H9 (cell line): ENCODE results near the gene CRY2. TPM values are rescaled to one million over a fixed set of nuclear protein-coding genes. Genes with fewer than 3 reads are reported as not detected.

ENCODE experiments used
- DNase-seq: peaks from one replicate; pipeline ENCODE4 v3.0.0-alpha.2; 2017
- H2AFZ ChIP-seq: one replicate; pipeline ENCODE4 v1.6.1; 2013; ENCODE audit warnings: mild to moderate bottlenecking, low read length, control low read depth, moderate library complexity
- H2AK5ac ChIP-seq: 2 replicates; pipeline ENCODE4 v1.6.1; 2013; ENCODE audit warnings: low read length, control low read depth, mixed read lengths; ENCODE audit not compliant: insufficient read length
- H2BK120ac ChIP-seq: one replicate; pipeline ENCODE4 v1.6.1; 2013; ENCODE audit warnings: low read depth, mild to moderate bottlenecking, low read length, control low read depth, inconsistent platforms; ENCODE audit not compliant: poor library complexity, severe bottlenecking
- H2BK12ac ChIP-seq: 2 replicates; pipeline ENCODE4 v1.6.1; 2013; ENCODE audit warnings: low read length, control low read depth, mixed read lengths, low read depth; ENCODE audit not compliant: insufficient read length
- H2BK15ac ChIP-seq: 2 replicates; pipeline ENCODE4 v1.6.1; 2013; ENCODE audit warnings: low read depth, low read length, control low read depth
- H2BK20ac ChIP-seq: one replicate; pipeline ENCODE4 v1.6.1; 2013; ENCODE audit warnings: low read depth, mild to moderate bottlenecking, low read length, control low read depth, inconsistent platforms; ENCODE audit not compliant: poor library complexity, severe bottlenecking
- H2BK5ac ChIP-seq: 2 replicates; pipeline ENCODE4 v1.6.1; 2013; ENCODE audit warnings: low read length, control low read depth, mixed read lengths; ENCODE audit not compliant: insufficient read length
- H3K14ac ChIP-seq: 2 replicates; pipeline ENCODE4 v1.6.1; 2013; ENCODE audit warnings: low read length, control low read depth; ENCODE audit not compliant: insufficient read depth
- H3K18ac ChIP-seq: 2 replicates; pipeline ENCODE4 v1.6.1; 2013; ENCODE audit warnings: low read depth, mild to moderate bottlenecking, mixed read lengths, low read length, control low read depth; ENCODE audit not compliant: insufficient read length
- H3K23ac ChIP-seq: 2 replicates; pipeline ENCODE4 v1.6.1; 2013; ENCODE audit warnings: low read length, control low read depth, mixed read lengths, low read depth; ENCODE audit not compliant: insufficient read length
- H3K23me2 ChIP-seq: 2 replicates; pipeline ENCODE4 v1.6.1; 2013; ENCODE audit warnings: low read depth, mild to moderate bottlenecking, mixed read lengths, low read length, control low read depth; ENCODE audit not compliant: insufficient read length, poor library complexity, severe bottlenecking
- H3K27ac ChIP-seq: 2 replicates; pipeline ENCODE4 v1.5.1; 2013; ENCODE audit warnings: low read length, control low read depth, mixed read lengths, low read depth; ENCODE audit not compliant: insufficient read length
- H3K27me3 ChIP-seq: 2 replicates; pipeline ENCODE4 v1.6.1; 2013; ENCODE audit warnings: low read length, control low read depth, inconsistent platforms; ENCODE audit not compliant: insufficient read depth
- H3K4ac ChIP-seq: 2 replicates; pipeline ENCODE4 v1.6.1; 2013; ENCODE audit warnings: low read depth, mild to moderate bottlenecking, control low read depth, inconsistent platforms, low read length, moderate library complexity
- H3K4me1 ChIP-seq: 2 replicates; pipeline ENCODE4 v1.6.1; 2013; ENCODE audit warnings: low read length, control low read depth, inconsistent platforms; ENCODE audit not compliant: insufficient read depth
- H3K4me2 ChIP-seq: 2 replicates; pipeline ENCODE4 v1.6.1; 2013; ENCODE audit warnings: low read length, control low read depth, mixed read lengths; ENCODE audit not compliant: insufficient read length, insufficient read depth
- H3K56ac ChIP-seq: 2 replicates; pipeline ENCODE4 v1.6.1; 2013; ENCODE audit warnings: low read depth, mild to moderate bottlenecking, mixed read lengths, low read length, control low read depth; ENCODE audit not compliant: insufficient read length
- H3K79me1 ChIP-seq: 2 replicates; pipeline ENCODE4 v1.6.1; 2013; ENCODE audit warnings: low read depth, mild to moderate bottlenecking, moderate library complexity, low read length, control low read depth, inconsistent platforms; ENCODE audit not compliant: insufficient read depth, poor library complexity, severe bottlenecking
- H3K79me2 ChIP-seq: 2 replicates; pipeline ENCODE4 v1.6.1; 2013; ENCODE audit warnings: low read length, control low read depth, inconsistent platforms; ENCODE audit not compliant: insufficient read depth
- H3K9ac ChIP-seq: 2 replicates; pipeline ENCODE4 v1.6.1; 2013; ENCODE audit warnings: low read length, control low read depth, mixed read lengths; ENCODE audit not compliant: insufficient read length; ENCODE audit errors: extremely low read depth
- H3K9me3 ChIP-seq: one replicate; pipeline ENCODE4 v1.6.1; 2013; ENCODE audit warnings: low read depth, low read length, inconsistent platforms; ENCODE audit not compliant: control insufficient read depth
- H3T11ph ChIP-seq: one replicate; pipeline ENCODE4 v1.6.1; 2013; ENCODE audit warnings: mild to moderate bottlenecking, low read length, control low read depth, inconsistent platforms
- H4K20me1 ChIP-seq: one replicate; pipeline ENCODE4 v1.6.1; 2013; ENCODE audit not compliant: control insufficient read depth, insufficient read length, insufficient read depth
- H4K5ac ChIP-seq: 2 replicates; pipeline ENCODE4 v1.6.1; 2013; ENCODE audit warnings: low read depth, mild to moderate bottlenecking, mixed read lengths, low read length, control low read depth; ENCODE audit not compliant: insufficient read length
- H4K8ac ChIP-seq: replicated peaks from 2 replicates; pipeline ENCODE4 v1.6.1; 2013; ENCODE audit warnings: low read length, control low read depth, mixed read lengths, low read depth; ENCODE audit not compliant: insufficient read length
- H4K91ac ChIP-seq: 2 replicates; pipeline ENCODE4 v1.6.1; 2013; ENCODE audit warnings: low read depth, mild to moderate bottlenecking, moderate library complexity, mixed read lengths, low read length, control low read depth; ENCODE audit not compliant: insufficient read length
- H3K27ac Mint-ChIP-seq, 3 experiments: 2 replicates in 2 of 3; 3 replicates in 1 of 3; pipeline ENCODE4 v1.8.0; 2020 to 2021; ENCODE audit warnings: mixed read lengths in 3 of 3, mild to moderate bottlenecking in 1 of 3, moderate library complexity in 1 of 3
- H3K27me3 Mint-ChIP-seq: 2 replicates; pipeline ENCODE4 v1.8.0; 2021; ENCODE audit warnings: low read depth, mild to moderate bottlenecking, moderate library complexity, mixed read lengths
- H3K36me3 Mint-ChIP-seq, 3 experiments: 2 replicates in 2 of 3; 3 replicates in 1 of 3; pipeline ENCODE4 v1.8.0; 2020 to 2021; ENCODE audit warnings: low read depth in 3 of 3, mixed read lengths in 3 of 3; ENCODE audit not compliant: insufficient read depth in 1 of 3
- H3K4me1 Mint-ChIP-seq, 2 experiments: 2 replicates each; pipeline ENCODE4 v1.8.0; 2020; ENCODE audit warnings: mixed read lengths in 2 of 2
- H3K4me3 Mint-ChIP-seq, 2 experiments: 2 replicates in 1 of 2; 3 replicates in 1 of 2; pipeline ENCODE4 v1.8.0; 2020 to 2021; ENCODE audit warnings: mild to moderate bottlenecking in 2 of 2, mixed read lengths in 2 of 2, moderate library complexity in 1 of 2
- H3K9me3 Mint-ChIP-seq, 2 experiments: 2 replicates in 1 of 2; 3 replicates in 1 of 2; pipeline ENCODE4 v1.8.0; 2020; ENCODE audit warnings: mild to moderate bottlenecking in 2 of 2, mixed read lengths in 2 of 2, moderate library complexity in 1 of 2
- WGBS: extraction: QIAGEN DNeasy Blood & Tissue Kit; methylation state at CpG from one replicate; pipeline ENCODE4 v1.1.7; 2013; ENCODE audit warnings: missing lambda C conversion rate, low lambda C conversion rate, mixed read lengths; ENCODE audit not compliant: insufficient read length; ENCODE audit errors: extremely low coverage; 5-methylcytosine and 5-hydroxymethylcytosine counted together
- total RNA-seq: library from RNA; stranded (reverse); gene quantifications from 2 replicates; pipeline ENCODE4 v1.2.1, GENCODE V29; 2021
- TF ChIP-seq, protein P1 (sequence below): fragments of 200-600 bp; sonication (generic); conservative IDR thresholded peaks from 3 replicates; pipeline ENCODE4 v1.8.0; 2021; ENCODE audit warnings: antibody characterized with exemption, mild to moderate bottlenecking

Gene CRY2
- total RNA-seq, 1 experiment from 2014 or later = 14.4 TPM

DNA sequence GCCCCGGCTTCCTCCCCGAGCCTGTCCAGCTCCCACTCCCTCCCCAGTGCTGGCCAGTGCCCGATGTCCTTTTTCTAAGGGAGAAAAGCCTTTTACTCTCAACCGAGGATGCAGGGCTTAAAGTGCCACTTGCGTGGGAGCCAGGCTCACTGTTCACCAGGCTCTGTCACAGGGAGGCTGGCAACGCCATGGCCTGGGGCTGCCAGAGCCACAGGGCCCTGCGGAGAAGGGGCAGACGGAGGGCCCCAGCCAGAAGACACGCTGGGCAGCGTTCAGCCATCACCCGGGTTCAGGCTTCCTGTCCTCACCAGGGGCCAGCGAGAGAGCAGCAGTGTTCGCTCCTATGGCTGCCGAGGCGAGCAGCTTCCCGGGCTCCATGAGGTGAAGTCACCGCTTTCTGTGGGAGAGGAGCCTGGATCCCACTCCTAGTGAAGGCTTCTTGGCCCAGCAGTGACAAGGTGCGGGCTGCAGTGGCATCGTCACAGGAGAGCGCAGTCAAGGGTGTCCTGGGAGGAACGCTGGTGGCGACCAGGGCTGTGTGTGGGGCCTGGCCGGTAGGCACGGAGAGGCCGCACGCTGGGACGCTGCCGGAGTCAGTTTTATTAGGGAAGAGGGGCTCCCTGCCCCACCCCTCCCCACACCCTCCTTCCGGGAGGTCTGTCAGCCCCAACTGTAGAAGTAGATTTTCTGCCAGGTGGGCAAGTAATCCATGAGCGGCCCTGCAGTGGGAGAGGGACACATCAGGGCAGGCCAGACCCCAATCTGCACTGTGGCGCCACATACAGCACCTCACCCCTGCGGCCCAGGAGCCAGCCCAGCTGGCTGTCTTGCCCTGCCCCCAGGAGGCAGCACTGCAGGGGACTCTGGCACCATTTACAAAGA, 62.6 kb downstream of the CRY2 start:
- H3K18ac ChIP-seq = no peak overlapping the region
- H3K9me3 ChIP-seq = no peaks in the 10 kb centered on the region
- no peak overlapping the region for H4K5ac ChIP-seq
- H3K36me3 Mint-ChIP-seq = peaks cover 9 to 27% (median 25%) of the 10 kb centered on the region in 3 experiments
- H3K56ac ChIP-seq = no peak overlapping the region
- no peak overlapping the region for H3K27ac Mint-ChIP-seq
- no peak overlapping the region for H3T11ph ChIP-seq
- H4K91ac ChIP-seq = no peak overlapping the region
- no peak overlapping the region for H2BK15ac ChIP-seq
- no peak overlapping the region for H3K4me3 Mint-ChIP-seq
- TF ChIP-seq, protein P1, sequence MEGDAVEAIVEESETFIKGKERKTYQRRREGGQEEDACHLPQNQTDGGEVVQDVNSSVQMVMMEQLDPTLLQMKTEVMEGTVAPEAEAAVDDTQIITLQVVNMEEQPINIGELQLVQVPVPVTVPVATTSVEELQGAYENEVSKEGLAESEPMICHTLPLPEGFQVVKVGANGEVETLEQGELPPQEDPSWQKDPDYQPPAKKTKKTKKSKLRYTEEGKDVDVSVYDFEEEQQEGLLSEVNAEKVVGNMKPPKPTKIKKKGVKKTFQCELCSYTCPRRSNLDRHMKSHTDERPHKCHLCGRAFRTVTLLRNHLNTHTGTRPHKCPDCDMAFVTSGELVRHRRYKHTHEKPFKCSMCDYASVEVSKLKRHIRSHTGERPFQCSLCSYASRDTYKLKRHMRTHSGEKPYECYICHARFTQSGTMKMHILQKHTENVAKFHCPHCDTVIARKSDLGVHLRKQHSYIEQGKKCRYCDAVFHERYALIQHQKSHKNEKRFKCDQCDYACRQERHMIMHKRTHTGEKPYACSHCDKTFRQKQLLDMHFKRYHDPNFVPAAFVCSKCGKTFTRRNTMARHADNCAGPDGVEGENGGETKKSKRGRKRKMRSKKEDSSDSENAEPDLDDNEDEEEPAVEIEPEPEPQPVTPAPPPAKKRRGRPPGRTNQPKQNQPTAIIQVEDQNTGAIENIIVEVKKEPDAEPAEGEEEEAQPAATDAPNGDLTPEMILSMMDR = no peak
- peaks cover 2 to 4% of the 10 kb centered on the region in 2 experiments; a peak in 2 of 4 replicates for H3K4me1 Mint-ChIP-seq
- no peaks in the 10 kb centered on the region for H3K23me2 ChIP-seq
- no peaks in the 10 kb centered on the region for H3K4me1 ChIP-seq
- H3K27me3 Mint-ChIP-seq = no peaks in the 10 kb centered on the region
- WGBS = no CpG with 5 or more reads among the region's 32 CpGs
- H2BK20ac ChIP-seq = no peak overlapping the region
- no peaks in the 10 kb centered on the region for H3K79me2 ChIP-seq
- H4K8ac ChIP-seq = no peak overlapping the region
- DNase-seq = no peak
- no peaks in the 10 kb centered on the region for H3K79me1 ChIP-seq
- H3K27ac ChIP-seq = no peak overlapping the region
- H3K27me3 ChIP-seq = no peaks in the 10 kb centered on the region
- H3K4me2 ChIP-seq = no peak overlapping the region
- H2BK12ac ChIP-seq = no peak overlapping the region
- H3K14ac ChIP-seq = no peak overlapping the region
- no peak overlapping the region for H2AK5ac ChIP-seq
- no peak overlapping the region for H3K23ac ChIP-seq
- no peak overlapping the region for H2BK120ac ChIP-seq
- no peak overlapping the region for H2AFZ ChIP-seq
- no peak overlapping the region for H2BK5ac ChIP-seq
- H3K9ac ChIP-seq = no peak overlapping the region
- H3K9me3 Mint-ChIP-seq = no peaks in the 10 kb centered on the region
- no peaks in the 10 kb centered on the region for H4K20me1 ChIP-seq
- H3K4ac ChIP-seq = no peak overlapping the region
